BE2C (cell line): ENCODE data around the gene KDM4D.
"Not testable (repeated sequence)": the region's sequence is repeated elsewhere in the genome, so short reads cannot be mapped to it uniquely, and the experiment has no call there.

Experiments
- DNase-seq: peaks from one replicate; pipeline ENCODE4 v3.0.0-alpha.2; 2020
- H3K27me3 ChIP-seq: fragments of 250-450 bp; sonication (Bioruptor Pico); 2 replicates; pipeline ENCODE4 v1.5.1; 2020; ENCODE audit warnings: mild to moderate bottlenecking
- H3K36me3 ChIP-seq: fragments of 250-450 bp; sonication (Bioruptor Pico); 2 replicates; pipeline ENCODE4 v1.5.1; 2020; ENCODE audit warnings: mild to moderate bottlenecking
- H3K4me1 ChIP-seq: fragments of 250-450 bp; sonication (Bioruptor Pico); 2 replicates; pipeline ENCODE4 v1.5.1; 2020
- H3K4me3 ChIP-seq: 2 replicates; pipeline ENCODE4 v1.5.1; 2011; ENCODE audit warnings: low read depth, low read length
- H3K9me3 ChIP-seq: fragments of 250-450 bp; sonication (Bioruptor Pico); 2 replicates; pipeline ENCODE4 v1.5.1; 2020
- TF ChIP-seq, protein P1 (sequence below): IDR thresholded peaks from 2 replicates; pipeline ENCODE4 v1.5.1; 2012; ENCODE audit warnings: mild to moderate bottlenecking, low read depth, low read length

KDM4D gene

DNA sequence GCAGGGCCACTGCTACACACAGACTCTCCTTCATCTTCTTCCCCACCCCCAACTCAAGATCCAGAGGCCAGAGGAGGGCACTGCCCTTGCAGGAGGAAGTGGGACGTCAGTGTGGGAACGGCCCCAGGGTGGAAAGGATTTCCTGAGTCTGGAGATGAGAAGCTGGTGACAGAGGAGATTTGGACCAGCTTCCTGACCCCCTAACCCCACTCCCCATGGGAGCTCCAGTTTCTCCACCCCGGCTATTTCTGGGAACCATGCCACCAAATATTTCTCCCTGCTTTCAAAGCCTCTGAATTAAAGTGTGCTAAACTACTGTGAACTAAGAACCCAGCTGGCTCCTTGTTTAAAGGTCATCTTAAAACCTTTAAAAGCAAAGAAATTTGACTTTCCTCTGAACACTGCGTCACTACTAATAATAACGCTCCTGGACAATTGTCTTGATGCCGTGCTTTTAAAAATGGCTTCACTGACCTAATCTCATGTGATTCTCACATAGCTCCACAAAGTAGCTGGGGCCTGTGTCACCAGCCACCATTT lies 46.7 kb upstream of the KDM4D start:
- TF ChIP-seq, protein P1, sequence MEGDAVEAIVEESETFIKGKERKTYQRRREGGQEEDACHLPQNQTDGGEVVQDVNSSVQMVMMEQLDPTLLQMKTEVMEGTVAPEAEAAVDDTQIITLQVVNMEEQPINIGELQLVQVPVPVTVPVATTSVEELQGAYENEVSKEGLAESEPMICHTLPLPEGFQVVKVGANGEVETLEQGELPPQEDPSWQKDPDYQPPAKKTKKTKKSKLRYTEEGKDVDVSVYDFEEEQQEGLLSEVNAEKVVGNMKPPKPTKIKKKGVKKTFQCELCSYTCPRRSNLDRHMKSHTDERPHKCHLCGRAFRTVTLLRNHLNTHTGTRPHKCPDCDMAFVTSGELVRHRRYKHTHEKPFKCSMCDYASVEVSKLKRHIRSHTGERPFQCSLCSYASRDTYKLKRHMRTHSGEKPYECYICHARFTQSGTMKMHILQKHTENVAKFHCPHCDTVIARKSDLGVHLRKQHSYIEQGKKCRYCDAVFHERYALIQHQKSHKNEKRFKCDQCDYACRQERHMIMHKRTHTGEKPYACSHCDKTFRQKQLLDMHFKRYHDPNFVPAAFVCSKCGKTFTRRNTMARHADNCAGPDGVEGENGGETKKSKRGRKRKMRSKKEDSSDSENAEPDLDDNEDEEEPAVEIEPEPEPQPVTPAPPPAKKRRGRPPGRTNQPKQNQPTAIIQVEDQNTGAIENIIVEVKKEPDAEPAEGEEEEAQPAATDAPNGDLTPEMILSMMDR = no peak
- no peaks in the 10 kb centered on the region for H3K27me3 ChIP-seq
- no peaks in the 10 kb centered on the region for H3K36me3 ChIP-seq
- peak; percentile 21 for DNase-seq
- no peak overlapping the region for H3K4me3 ChIP-seq
- peaks cover 8% of the 10 kb centered on the region for H3K4me1 ChIP-seq
- H3K9me3 ChIP-seq = no peaks in the 10 kb centered on the region; the same call in 1 of the 2 replicates

DNA sequence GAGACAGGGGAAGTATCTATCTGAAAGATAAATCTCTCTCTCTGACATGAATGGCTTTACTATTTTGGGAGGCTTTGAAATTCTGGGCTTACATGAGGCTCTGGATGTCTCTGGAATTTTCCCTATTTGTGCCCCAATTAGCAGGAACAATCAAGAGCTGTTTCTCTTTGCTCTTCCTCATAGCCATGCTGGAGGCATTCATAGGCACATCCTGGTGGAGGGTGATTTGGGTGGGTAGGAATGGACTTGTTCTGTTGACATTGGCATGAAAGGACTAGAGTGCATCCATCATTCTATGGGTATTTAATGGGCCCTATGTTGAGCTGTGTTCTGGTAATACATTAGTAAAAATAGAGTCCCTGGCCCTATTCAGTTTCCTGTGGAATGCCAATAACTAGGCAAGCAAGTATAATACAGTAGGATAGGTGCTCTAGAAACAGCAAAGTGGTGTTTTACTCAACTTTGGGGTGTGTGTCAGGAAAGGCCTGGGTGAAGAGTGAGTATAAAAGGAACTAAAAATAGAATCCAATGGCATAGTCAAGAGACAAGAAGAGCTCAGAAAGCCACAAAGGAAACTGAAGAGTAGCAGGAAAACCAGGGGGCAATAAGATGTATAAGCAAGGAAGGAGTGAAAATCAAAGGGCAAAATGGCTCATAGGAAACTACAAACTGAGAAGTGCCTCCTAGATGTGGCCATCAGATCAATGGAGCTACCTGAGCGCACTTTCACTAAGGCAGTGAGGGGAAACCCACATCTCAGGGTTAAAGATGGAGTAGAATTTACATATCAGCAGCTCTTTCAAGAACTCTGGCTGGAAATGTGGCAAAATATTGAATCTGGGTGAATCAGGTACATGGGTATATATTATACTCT lies 45.2 kb upstream of the KDM4D start:
- H3K4me3 ChIP-seq = no peak overlapping the region
- TF ChIP-seq, protein P1 = no peak
- no peak for DNase-seq
- H3K9me3 ChIP-seq = no peaks in the 10 kb centered on the region; the same call in none of the 2 replicates
- no peaks in the 10 kb centered on the region for H3K27me3 ChIP-seq
- no peaks in the 10 kb centered on the region for H3K36me3 ChIP-seq
- peaks cover 8% of the 10 kb centered on the region for H3K4me1 ChIP-seq

DNA sequence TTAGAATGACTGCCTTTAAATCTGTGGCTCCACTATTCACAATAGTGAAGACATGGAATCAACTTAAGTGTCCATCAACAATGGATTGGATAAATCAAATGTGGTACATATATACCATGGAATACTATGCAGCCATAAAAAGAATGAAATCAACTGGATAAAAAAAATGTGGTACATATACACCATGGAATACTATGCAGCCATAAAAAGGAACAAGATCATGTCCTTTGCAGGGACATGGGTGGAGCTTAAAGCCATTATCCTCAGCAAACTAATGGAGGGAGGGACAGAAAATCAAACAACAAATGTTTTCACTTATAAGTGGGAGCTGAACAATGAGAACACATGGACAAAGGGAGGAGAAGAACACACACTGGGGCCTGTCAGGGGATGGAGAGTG lies 41.4 kb upstream of the KDM4D start:
- H3K4me3 ChIP-seq, H3K27me3 ChIP-seq, DNase-seq, H3K36me3 ChIP-seq, H3K9me3 ChIP-seq: not testable (repeated sequence)
- peaks cover 11% of the 10 kb centered on the region for H3K4me1 ChIP-seq

DNA sequence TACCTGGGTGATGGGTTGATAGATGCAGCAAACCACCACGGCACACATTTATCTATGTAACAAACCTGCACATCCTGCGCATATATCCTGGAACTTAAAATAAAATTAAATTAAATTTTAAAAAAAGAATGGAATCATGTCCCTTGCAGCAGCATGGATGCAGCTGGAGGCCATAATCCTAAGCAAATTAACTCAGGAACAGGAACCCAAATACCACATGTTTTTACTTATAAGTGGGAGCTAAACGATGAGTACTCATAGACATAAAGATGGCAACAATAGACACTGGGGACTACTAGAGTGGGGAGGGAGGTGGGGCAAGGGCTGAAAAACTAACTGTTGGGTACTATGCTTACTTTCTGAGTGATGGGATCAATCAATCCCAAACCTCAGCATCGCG lies 41.0 kb upstream of the KDM4D start:
- no peak for DNase-seq
- H3K27me3 ChIP-seq = no peaks in the 10 kb centered on the region
- H3K4me3 ChIP-seq = no peak overlapping the region
- H3K9me3 ChIP-seq = no peaks in the 10 kb centered on the region; the same call in none of the 2 replicates
- TF ChIP-seq, protein P1 = no peak
- H3K36me3 ChIP-seq = no peaks in the 10 kb centered on the region
- peaks cover 11% of the 10 kb centered on the region for H3K4me1 ChIP-seq

DNA sequence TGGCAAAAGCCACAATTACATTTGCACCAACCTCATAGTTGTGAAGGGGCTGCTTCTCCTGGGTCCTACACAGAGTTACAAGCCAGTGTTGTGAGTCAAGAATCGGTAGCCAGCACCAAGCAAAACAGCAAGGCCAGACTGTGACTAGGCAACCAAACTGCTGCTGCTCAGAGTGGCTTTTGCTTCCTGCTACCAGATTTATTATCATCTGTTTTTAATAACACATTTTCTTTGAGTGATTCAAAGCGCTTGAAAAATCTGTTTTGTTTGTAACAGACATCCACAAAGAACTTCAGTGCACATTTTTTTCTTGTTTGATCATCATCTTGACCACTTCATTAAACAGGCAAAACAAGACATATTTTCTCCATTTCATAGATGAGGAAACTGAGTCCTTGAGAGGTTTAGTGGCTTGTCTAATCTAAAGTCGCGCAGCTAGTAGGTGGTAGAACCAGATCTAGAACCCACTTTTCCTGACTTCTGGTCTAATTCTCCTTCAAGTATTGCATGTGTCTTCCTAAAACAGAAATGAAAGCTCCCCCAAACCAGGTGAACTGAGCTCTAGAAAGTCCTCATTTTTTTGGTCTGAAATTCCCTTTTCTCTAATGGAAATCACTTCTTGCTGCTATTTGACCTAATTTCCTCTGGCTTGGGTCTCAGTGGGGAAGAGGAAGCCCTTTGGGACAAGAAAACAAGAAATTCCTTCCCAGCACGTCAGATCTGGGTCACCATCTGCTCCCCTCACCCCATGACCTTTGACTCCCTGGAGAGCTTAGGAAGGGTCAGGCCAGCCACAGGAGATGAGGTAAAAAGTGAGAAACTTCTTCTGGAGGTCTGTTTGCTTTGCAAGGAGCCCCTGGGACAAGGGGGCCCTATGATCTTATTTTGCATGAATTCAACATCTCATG lies 40.0 kb upstream of the KDM4D start:
- Histone ChIP-seq H3K9me3 (no peaks in the 10 kb centered on the region; the same call in none of the 2 replicates), H3K4me3 (no peak overlapping the region), H3K36me3 (no peaks in the 10 kb centered on the region), H3K27me3 (no peaks in the 10 kb centered on the region), H3K4me1 (peaks cover 11% of the 10 kb centered on the region)
- no peak for DNase-seq
- TF ChIP-seq, protein P1 = no peak

DNA sequence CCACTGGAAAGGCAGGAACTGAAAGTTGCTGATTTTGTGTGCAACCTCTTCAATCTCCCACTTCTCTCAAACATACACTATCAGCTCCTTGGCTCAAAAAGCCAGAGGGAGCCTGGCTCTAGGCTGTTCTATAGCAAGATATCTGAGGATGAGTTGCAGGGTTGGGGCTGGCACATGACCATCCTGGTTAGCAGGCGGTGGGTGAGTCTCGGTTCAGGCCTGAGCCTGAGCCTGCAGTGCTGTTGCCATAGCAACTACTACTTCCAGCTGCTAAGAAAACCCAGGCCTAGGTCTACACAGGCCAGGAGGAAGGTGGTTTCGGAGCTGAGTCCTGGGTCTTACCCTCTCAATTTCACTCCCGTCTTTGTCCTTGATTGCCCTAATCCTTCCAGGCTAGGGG lies 39.1 kb upstream of the KDM4D start:
- no peaks in the 10 kb centered on the region for H3K36me3 ChIP-seq
- no peaks in the 10 kb centered on the region for H3K27me3 ChIP-seq
- no peak overlapping the region for H3K4me3 ChIP-seq
- peak; percentile 63 for DNase-seq
- peaks cover 11% of the 10 kb centered on the region for H3K4me1 ChIP-seq
- TF ChIP-seq, protein P1 = no peak
- H3K9me3 ChIP-seq = no peaks in the 10 kb centered on the region; the same call in none of the 2 replicates
